MCF 10A (cell line): ENCODE measurements around the gene PRCP. TPM values are rescaled to one million over a fixed set of nuclear protein-coding genes. Genes with fewer than 3 reads are reported as not detected.

Experiments
- BruUV-seq: library from RNA; stranded (reverse); fragments of 400-500 nt; replicated peaks from 2 replicates; lab custom pipeline; 2021; lab: Mats Ljungman, UMichigan
- CTCF ChIA-PET: fragments of 300-600 bp; sonication (Branson Sonifier 250); formaldehyde crosslinking; extraction: SDS; loops from one replicate; lab custom pipeline; 2021; ENCODE audit warnings: antibody characterized with exemption, inconsistent platforms; lab: Yijun Ruan, JAX
- POLR2A ChIA-PET: fragments of 300-600, 350-650 bp; sonication (Branson Sonifier 250); formaldehyde crosslinking; extraction: SDS; loops from one replicate; lab custom pipeline; 2020; ENCODE audit warnings: antibody characterized with exemption, inconsistent platforms; lab: Yijun Ruan, JAX
- DNase-seq: peaks from one replicate; pipeline ENCODE4 v3.0.0-alpha.2; 2018; ENCODE audit not compliant: unreplicated experiment
- H3K27ac Mint-ChIP-seq: one replicate; pipeline ENCODE4 v1.8.0; 2022; ENCODE audit warnings: mild to moderate bottlenecking, low read depth, mixed read lengths; ENCODE audit not compliant: unreplicated experiment
- H3K27me3 Mint-ChIP-seq: one replicate; pipeline ENCODE4 v1.8.0; 2022; ENCODE audit warnings: mixed read lengths; ENCODE audit not compliant: insufficient read depth, unreplicated experiment
- H3K36me3 Mint-ChIP-seq: one replicate; pipeline ENCODE4 v1.8.0; 2022; ENCODE audit warnings: mild to moderate bottlenecking, moderate library complexity, mixed read lengths; ENCODE audit not compliant: insufficient read depth, unreplicated experiment
- H3K4me1 Mint-ChIP-seq: one replicate; pipeline ENCODE4 v1.8.0; 2022; ENCODE audit warnings: mixed read lengths; ENCODE audit not compliant: insufficient read depth, unreplicated experiment
- H3K4me3 Mint-ChIP-seq: one replicate; pipeline ENCODE4 v1.8.0; 2022; ENCODE audit warnings: mild to moderate bottlenecking, moderate library complexity, mixed read lengths; ENCODE audit not compliant: unreplicated experiment
- H3K9me3 Mint-ChIP-seq: one replicate; pipeline ENCODE4 v1.8.0; 2022; ENCODE audit warnings: mixed read lengths; ENCODE audit not compliant: unreplicated experiment
- intact Hi-C: fragments of 100-400 bp; cut with micrococcal nuclease; formaldehyde crosslinking; loops from 2 replicates; pipeline ENCODE4 v1.14.1; 2022
- total RNA-seq: library from RNA; stranded (reverse); gene quantifications from 2 replicates; pipeline ENCODE4 v1.2.3, GENCODE V29; 2022
- TF ChIP-seq, protein P1 (sequence below): fragments of 200-600 bp; IDR thresholded peaks from one replicate; pipeline ENCODE4 v1.8.0; 2022; ENCODE audit warnings: antibody characterized with exemption, mild to moderate bottlenecking; ENCODE audit not compliant: unreplicated experiment

Gene PRCP
- total RNA-seq, 1 experiment from 2014 or later, result 22.7 TPM

DNA sequence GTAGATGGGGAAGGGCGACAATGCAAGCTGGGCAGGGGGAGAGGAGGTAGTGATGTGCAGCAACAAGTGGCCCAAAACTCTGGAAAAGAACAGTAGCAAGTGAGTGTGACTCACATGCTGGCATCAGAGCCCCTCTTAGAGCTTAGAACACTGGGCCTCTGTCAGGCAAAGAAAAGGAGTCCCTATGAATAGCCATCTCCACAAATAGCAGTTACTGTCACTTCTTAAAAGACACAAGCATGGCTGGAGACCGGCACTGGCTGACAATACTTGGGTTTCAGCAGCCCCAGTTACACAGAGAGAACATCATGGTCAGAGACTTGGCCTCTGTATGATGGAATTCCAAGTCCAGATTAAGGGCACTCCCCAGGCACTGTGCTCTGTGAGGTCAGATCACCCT, 58.2 kb downstream of the PRCP start:
- ChIA-PET CTCF (interaction anchor here (0.5 kb wide), 1 partner anchor 193 kb away, joined by 3 read pairs; no protein-coding TSS in a partner anchor), POLR2A (no interaction called here)

DNA sequence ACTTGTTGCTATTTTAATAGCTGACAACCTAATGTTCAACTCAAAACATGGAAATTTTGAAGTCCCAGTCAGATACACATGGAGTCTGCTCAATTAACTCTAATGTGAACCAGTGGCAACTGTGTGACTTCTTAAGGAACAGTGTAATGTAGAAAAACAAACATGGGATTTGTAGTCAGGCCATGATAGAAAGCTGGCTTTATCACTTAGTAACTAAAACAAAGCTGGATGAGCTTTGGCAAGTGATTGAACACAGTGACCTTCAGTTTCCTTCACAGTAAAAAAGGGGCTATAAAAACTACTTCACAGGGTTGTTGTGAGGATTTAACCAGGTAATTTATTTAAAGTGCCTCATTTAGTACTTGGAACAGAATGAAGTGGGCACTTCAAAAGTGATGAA, 62.6 kb downstream of the PRCP start:
- intact Hi-C loops, result no loop called here
- ChIA-PET POLR2A (no interaction called here), CTCF (no interaction called here)
- H3K4me3 Mint-ChIP-seq, result no peak overlapping the region
- peaks cover 6% of the 10 kb centered on the region for H3K4me1 Mint-ChIP-seq
- H3K36me3 Mint-ChIP-seq, result no peaks in the 10 kb centered on the region
- TF ChIP-seq, protein P1, sequence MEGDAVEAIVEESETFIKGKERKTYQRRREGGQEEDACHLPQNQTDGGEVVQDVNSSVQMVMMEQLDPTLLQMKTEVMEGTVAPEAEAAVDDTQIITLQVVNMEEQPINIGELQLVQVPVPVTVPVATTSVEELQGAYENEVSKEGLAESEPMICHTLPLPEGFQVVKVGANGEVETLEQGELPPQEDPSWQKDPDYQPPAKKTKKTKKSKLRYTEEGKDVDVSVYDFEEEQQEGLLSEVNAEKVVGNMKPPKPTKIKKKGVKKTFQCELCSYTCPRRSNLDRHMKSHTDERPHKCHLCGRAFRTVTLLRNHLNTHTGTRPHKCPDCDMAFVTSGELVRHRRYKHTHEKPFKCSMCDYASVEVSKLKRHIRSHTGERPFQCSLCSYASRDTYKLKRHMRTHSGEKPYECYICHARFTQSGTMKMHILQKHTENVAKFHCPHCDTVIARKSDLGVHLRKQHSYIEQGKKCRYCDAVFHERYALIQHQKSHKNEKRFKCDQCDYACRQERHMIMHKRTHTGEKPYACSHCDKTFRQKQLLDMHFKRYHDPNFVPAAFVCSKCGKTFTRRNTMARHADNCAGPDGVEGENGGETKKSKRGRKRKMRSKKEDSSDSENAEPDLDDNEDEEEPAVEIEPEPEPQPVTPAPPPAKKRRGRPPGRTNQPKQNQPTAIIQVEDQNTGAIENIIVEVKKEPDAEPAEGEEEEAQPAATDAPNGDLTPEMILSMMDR, result no peak
- no TSS peak for BruUV-seq
- DNase-seq, result no peak
- H3K27ac Mint-ChIP-seq, result no peak overlapping the region
- H3K9me3 Mint-ChIP-seq, result no peaks in the 10 kb centered on the region
- H3K27me3 Mint-ChIP-seq, result no peaks in the 10 kb centered on the region

More for the DNA sequence above, 58.2 kb downstream of the PRCP start:
- Mint-ChIP-seq H3K4me3 (no peak overlapping the region), H3K4me1 (peaks cover 11% of the 10 kb centered on the region), H3K36me3 (no peaks in the 10 kb centered on the region), H3K27ac (no peak overlapping the region), H3K9me3 (no peaks in the 10 kb centered on the region), H3K27me3 (no peaks in the 10 kb centered on the region)
- no peak for DNase-seq
- TF ChIP-seq, protein P1, result no peak
- intact Hi-C loops, result no loop called here
- no TSS peak for BruUV-seq

DNA sequence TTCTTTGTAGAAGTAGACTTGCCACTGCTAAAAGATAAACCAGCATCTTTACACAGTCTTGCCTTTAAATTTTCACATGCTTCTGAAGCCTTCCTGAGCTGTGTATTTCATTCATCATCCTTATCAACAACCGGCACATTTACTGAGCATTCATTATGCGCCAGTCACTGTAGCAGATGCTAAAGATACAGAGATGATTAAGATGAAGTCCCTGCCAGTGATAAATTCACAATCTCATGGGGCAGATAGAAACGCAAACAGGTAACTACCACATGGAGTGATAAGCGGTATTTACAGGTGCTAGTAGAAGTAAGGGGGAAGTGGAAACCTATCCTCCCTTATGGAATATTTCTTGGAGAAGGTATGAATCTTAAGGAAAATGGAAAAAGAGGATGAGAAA, 67.2 kb downstream of the PRCP start:
- POLR2A ChIA-PET, result no interaction called here
- no peaks in the 10 kb centered on the region for H3K36me3 Mint-ChIP-seq
- no peak for DNase-seq
- H3K4me3 Mint-ChIP-seq, result no peak overlapping the region
- intact Hi-C loops, result no loop called here
- H3K27me3 Mint-ChIP-seq, result no peaks in the 10 kb centered on the region
- TF ChIP-seq, protein P1, result no peak
- peaks cover 8% of the 10 kb centered on the region for H3K4me1 Mint-ChIP-seq
- no TSS peak for BruUV-seq
- CTCF ChIA-PET, result no interaction called here
- no peaks in the 10 kb centered on the region for H3K9me3 Mint-ChIP-seq
- H3K27ac Mint-ChIP-seq, result no peak overlapping the region

DNA sequence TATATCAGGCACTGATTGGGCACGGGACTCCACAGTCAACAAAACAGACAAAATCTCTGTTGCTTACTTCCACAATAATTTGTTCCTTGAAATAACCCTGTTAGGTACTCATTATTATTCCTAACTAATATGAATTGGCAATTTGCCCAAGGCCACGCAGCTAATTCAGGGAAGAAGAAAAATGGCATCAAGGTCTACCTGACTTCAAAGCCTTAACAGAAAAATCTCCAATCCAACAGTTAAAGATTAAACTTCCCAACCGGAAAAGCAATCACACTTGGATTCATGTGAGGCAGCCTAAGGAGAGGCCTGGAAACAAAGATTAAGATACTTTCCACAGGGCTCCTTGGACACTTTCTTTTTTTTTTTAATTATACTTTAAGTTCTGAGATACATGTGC, 68.9 kb downstream of the PRCP start:
- TF ChIP-seq, protein P1, result no peak
- no peak overlapping the region for H3K27ac Mint-ChIP-seq
- no peaks in the 10 kb centered on the region for H3K36me3 Mint-ChIP-seq
- no peak for DNase-seq
- ChIA-PET POLR2A (interaction anchor here (1.1 kb wide), 1 partner anchor 34 kb away, joined by 4 read pairs; no protein-coding TSS in a partner anchor), CTCF (interaction anchor here (0.7 to 1.0 kb wide), 2 partner anchors 33 to 36 kb away, joined by 5 read pairs; no protein-coding TSS in a partner anchor)
- H3K27me3 Mint-ChIP-seq, result no peaks in the 10 kb centered on the region
- no TSS peak for BruUV-seq
- H3K4me1 Mint-ChIP-seq, result peaks cover 8% of the 10 kb centered on the region
- no peak overlapping the region for H3K4me3 Mint-ChIP-seq
- intact Hi-C loops, result no loop called here
- no peaks in the 10 kb centered on the region for H3K9me3 Mint-ChIP-seq
